GM12865 (cell line): Measurements from ENCODE around the gene IL1RN.

ENCODE experiments used
- DNase-seq: peaks from one replicate; pipeline ENCODE4 v3.0.0; 2010; ENCODE audit warnings: low read depth
- H3K4me3 ChIP-seq: 2 replicates; pipeline ENCODE4 v1.5.1; 2011; ENCODE audit warnings: mild to moderate bottlenecking, low read depth, low read length, control low read depth
- TF ChIP-seq, protein P1 (sequence below): IDR thresholded peaks from 2 replicates; pipeline ENCODE4 v1.5.1; 2011; ENCODE audit warnings: low read length, control low read depth, low read depth, inconsistent platforms; ENCODE audit not compliant: insufficient read depth; ENCODE audit errors: missing control alignments

IL1RN gene, protein sequence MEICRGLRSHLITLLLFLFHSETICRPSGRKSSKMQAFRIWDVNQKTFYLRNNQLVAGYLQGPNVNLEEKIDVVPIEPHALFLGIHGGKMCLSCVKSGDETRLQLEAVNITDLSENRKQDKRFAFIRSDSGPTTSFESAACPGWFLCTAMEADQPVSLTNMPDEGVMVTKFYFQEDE

GRCh38 chr2:113126845-113127645 lies at the start of gene IL1RN:
TSS of gene IL1RN (plus strand) at chr2:113127598. CDS start at chr2:113127625, 27 bp downstream.
- TF ChIP-seq, protein P1, sequence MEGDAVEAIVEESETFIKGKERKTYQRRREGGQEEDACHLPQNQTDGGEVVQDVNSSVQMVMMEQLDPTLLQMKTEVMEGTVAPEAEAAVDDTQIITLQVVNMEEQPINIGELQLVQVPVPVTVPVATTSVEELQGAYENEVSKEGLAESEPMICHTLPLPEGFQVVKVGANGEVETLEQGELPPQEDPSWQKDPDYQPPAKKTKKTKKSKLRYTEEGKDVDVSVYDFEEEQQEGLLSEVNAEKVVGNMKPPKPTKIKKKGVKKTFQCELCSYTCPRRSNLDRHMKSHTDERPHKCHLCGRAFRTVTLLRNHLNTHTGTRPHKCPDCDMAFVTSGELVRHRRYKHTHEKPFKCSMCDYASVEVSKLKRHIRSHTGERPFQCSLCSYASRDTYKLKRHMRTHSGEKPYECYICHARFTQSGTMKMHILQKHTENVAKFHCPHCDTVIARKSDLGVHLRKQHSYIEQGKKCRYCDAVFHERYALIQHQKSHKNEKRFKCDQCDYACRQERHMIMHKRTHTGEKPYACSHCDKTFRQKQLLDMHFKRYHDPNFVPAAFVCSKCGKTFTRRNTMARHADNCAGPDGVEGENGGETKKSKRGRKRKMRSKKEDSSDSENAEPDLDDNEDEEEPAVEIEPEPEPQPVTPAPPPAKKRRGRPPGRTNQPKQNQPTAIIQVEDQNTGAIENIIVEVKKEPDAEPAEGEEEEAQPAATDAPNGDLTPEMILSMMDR = no peak
- no peak within 1 kb of the TSS for H3K4me3 ChIP-seq
- DNase-seq = no peak

GRCh38 chr2:113077921-113078320 lies 49.5 kb upstream of the IL1RN start:
- H3K4me3 ChIP-seq = no peak overlapping the region
- TF ChIP-seq, protein P1 = no peak
- no peak for DNase-seq

DNA sequence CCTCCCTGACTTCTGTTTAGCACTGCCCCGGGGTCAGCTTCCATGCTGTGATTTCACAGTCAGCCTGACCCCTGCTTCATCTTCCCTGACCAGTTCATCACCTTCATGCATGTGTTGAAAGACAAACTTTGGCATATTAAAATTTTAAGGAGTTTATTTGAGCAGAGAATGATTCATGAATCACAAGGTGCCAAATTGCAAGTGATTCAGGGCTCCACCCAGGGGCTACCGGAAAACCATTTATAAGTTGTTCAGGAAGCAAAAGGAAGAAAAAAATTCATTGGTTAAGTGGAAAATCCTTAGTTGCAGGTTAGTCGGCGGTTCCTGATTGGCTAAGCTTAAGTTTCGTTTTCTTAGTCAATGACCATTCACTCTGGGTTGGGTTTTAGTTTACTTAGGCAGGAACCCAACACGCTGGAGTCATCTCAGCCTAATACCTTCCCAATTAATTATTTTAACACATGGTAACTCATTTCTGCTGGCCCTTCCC lies 49.0 kb upstream of the IL1RN start:
- DNase-seq = no peak
- H3K4me3 ChIP-seq = no peak overlapping the region
- TF ChIP-seq, protein P1 = no peak

GRCh38 chr2:113079131-113079530 lies 48.3 kb upstream of the IL1RN start:
- TF ChIP-seq, protein P1 = no peak
- no peak for DNase-seq
- no peak overlapping the region for H3K4me3 ChIP-seq

DNA sequence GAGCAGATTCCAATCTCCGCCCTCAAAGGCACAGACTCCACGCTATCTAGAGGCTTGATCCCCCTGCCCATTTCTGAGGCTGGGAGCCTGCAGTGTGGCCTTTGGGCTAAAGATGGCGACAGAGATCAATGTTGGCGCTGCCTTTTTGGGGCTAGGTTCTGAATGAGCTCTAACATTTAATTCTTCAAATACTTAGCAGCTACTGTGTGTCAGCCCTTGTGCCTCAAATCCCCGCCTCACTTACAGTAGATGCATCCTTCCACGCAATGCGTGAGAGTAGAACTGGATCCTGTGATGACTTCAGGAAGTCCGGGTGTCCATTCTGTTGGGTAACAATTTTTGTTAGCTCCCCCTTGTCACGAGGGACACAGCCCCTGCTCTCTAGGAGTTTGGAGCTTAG lies 47.3 kb upstream of the IL1RN start:
- no peak overlapping the region for H3K4me3 ChIP-seq
- TF ChIP-seq, protein P1 = peak; percentile 88
- DNase-seq = peak; percentile 34

DNA sequence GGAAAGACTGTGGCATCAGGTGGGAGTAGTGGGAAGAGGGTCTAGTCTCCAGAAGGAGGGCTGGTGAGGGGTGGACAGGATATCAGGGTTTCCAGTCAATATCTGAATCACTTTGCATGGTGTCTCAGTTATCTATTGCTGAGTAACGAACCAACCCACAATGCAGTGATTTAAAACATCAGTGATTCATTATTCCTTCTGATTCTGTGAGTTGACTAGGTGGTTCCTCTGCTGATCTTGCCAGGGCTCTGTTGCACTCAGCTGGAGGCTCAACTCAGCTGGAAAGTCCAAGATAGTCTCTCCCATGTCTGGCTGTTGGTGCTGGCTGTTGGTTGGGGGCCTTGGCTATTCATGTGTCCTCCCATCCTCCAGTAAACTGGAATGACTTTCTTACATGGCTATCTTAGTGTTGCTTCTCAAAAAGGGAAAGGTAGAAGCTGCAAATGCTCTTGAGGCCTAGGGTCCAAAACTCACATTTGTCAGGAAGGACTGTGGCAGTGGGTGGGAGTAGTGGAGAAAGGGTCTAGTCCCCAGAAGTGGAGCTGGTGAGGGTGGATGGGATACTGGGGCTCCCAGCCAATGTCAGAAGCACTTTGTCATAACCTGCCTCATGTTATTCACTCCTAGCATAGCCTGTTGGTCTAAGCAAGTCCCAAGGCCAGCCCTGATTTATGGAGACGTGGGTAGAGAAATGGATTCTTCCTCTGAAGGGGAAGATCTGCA lies 45.7 kb upstream of the IL1RN start:
- H3K4me3 ChIP-seq = no peak overlapping the region
- no peak for DNase-seq
- TF ChIP-seq, protein P1 = no peak
